Large intestine (tissue), 3 donors: ENCODE data around the gene KRTAP17-1. TPM values are rescaled to one million over a fixed set of nuclear protein-coding genes. Genes with fewer than 3 reads are reported as not detected.

Experiments
- DNase-seq, 2 donors: peaks; one replicate each; pipeline versions ENCODE4 v3.0.0 to v3.0.0-alpha.2; 2013
- H3K27ac ChIP-seq: one replicate; pipeline ENCODE4 v1.5.1; 2013; ENCODE audit warnings: low read length
- H3K27me3 ChIP-seq: 2 replicates; pipeline ENCODE4 v1.6.1; 2013; ENCODE audit warnings: low read length; ENCODE audit not compliant: control insufficient read depth, insufficient read depth
- H3K36me3 ChIP-seq: 2 replicates; pipeline ENCODE4 v1.6.1; 2013; ENCODE audit warnings: low read length; ENCODE audit not compliant: control insufficient read depth, insufficient read depth
- H3K4me1 ChIP-seq: one replicate; pipeline ENCODE4 v1.6.1; 2013; ENCODE audit warnings: low read length; ENCODE audit not compliant: control insufficient read depth, insufficient read depth
- H3K4me3 ChIP-seq: one replicate; pipeline ENCODE4 v1.5.1; 2013; ENCODE audit warnings: low read length
- H3K9me3 ChIP-seq: one replicate; pipeline ENCODE4 v1.6.1; 2013; ENCODE audit warnings: mild to moderate bottlenecking, low read depth, low read length, moderate library complexity; ENCODE audit not compliant: control insufficient read depth
- WGBS: methylation state at CpG from one replicate; pipeline ENCODE4 v1.1.5; 2013; ENCODE audit warnings: low lambda C conversion rate; ENCODE audit not compliant: insufficient coverage; 5-methylcytosine and 5-hydroxymethylcytosine counted together
- polyA plus RNA-seq: library from polyadenylated mRNA; unstranded; fragments of 120-200 nt; gene quantifications from one replicate; pipeline ENCODE4 v1.2.1, GENCODE V29; 2013

Gene KRTAP17-1
- polyA plus RNA-seq, 1 donor = 0.07 TPM

DNA sequence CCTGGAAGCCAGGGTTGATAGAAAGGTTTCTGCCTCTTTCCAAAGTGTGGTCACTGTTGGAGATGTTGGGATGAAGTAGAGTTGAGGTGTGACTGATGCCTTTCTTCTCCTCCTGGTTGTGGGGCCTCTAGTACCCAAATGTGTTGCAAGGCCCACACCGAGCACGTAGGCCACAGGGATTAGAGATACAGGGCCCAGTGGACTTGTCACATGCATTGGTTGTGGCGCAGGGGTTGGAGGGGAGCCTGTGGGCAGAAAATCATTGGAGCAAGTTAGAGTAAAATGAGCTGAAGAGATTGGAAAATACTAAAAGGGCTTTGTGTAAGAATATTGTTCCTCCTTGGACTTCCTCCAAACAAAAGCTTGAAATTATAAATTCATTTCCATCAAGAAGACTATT, 30.5 kb upstream of the KRTAP17-1 start:
- Histone ChIP-seq H3K4me1 (no peaks in the 10 kb centered on the region), H3K4me3 (no peak overlapping the region), H3K27ac (no peak overlapping the region), H3K36me3 (no peaks in the 10 kb centered on the region), H3K9me3 (peaks cover 3% of the 10 kb centered on the region), H3K27me3 (peaks cover 3% of the 10 kb centered on the region)
- no peak for DNase-seq
- no CpG with 5 or more reads among the region's 3 CpGs for WGBS

GRCh38 chr17:41343029-41343428, 27.5 kb upstream of the KRTAP17-1 start:
- Histone ChIP-seq H3K4me3 (no peak overlapping the region), H3K4me1 (no peaks in the 10 kb centered on the region), H3K27ac (no peak overlapping the region), H3K36me3 (no peaks in the 10 kb centered on the region), H3K9me3 (peaks cover 3% of the 10 kb centered on the region), H3K27me3 (peaks cover 3% of the 10 kb centered on the region)
- no peak for DNase-seq
- no CpG with 5 or more reads among the region's 3 CpGs for WGBS

GRCh38 chr17:41340934-41341861, 25.7 kb upstream of the KRTAP17-1 start:
- Histone ChIP-seq H3K36me3 (no peaks in the 10 kb centered on the region), H3K27me3 (peaks cover 9% of the 10 kb centered on the region), H3K4me1 (no peaks in the 10 kb centered on the region), H3K9me3 (peaks cover 3% of the 10 kb centered on the region), H3K4me3 (no peak overlapping the region), H3K27ac (no peak overlapping the region)
- WGBS = 80% methylated on average over 2 of the region's 7 CpGs
- no peak for DNase-seq

- no peak overlapping the region for H3K27ac ChIP-seq
- H3K9me3 ChIP-seq = peaks cover 3% of the 10 kb centered on the region
- no peak overlapping the region for H3K4me3 ChIP-seq
- no peak for DNase-seq
- H3K36me3 ChIP-seq = no peaks in the 10 kb centered on the region
- H3K4me1 ChIP-seq = no peaks in the 10 kb centered on the region
- WGBS = no CpG with 5 or more reads among the region's 3 CpGs
- H3K27me3 ChIP-seq = peaks cover 9% of the 10 kb centered on the region
Observed at GRCh38 chr17:41340494-41340893, 25.0 kb upstream of the KRTAP17-1 start.

GRCh38 chr17:41339571-41340172, 24.2 kb upstream of the KRTAP17-1 start:
- no peaks in the 10 kb centered on the region for H3K36me3 ChIP-seq
- no peaks in the 10 kb centered on the region for H3K4me1 ChIP-seq
- H3K4me3 ChIP-seq = no peak overlapping the region
- DNase-seq = no peak
- 80% methylated on average over 1 of the region's 2 CpGs for WGBS
- H3K27me3 ChIP-seq = peaks cover 9% of the 10 kb centered on the region
- peaks cover 3% of the 10 kb centered on the region for H3K9me3 ChIP-seq
- no peak overlapping the region for H3K27ac ChIP-seq

- Histone ChIP-seq H3K36me3 (no peaks in the 10 kb centered on the region), H3K27me3 (peaks cover 9% of the 10 kb centered on the region), H3K4me3 (no peak overlapping the region), H3K9me3 (peaks cover 3% of the 10 kb centered on the region), H3K27ac (no peak overlapping the region), H3K4me1 (no peaks in the 10 kb centered on the region)
- no peak for DNase-seq
- 86% methylated on average over 1 of the region's 5 CpGs for WGBS
Observed at GRCh38 chr17:41338961-41339485, 23.5 kb upstream of the KRTAP17-1 start.

DNA sequence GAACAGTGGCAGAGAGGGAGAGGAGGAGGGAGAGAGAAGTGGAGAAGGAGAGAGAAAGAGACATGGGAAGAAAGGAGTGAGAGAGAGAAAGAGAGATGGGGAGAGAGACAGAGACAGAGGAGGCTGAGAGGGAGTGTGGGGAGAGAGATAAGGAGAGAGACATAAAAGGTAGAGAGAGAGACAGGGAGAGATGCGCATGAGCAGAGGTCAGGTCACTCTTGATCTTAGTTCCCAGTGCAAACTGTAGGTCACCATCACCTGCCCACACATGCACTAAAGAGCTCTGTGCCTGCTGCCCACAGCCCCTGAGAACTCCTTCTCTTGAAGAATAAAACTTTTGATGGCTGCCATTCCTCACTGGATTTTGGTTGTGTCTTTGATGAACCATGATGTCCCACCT, 20.2 kb upstream of the KRTAP17-1 start:
- DNase-seq = no peak
- Histone ChIP-seq H3K27ac (no peak overlapping the region), H3K4me3 (no peak overlapping the region), H3K9me3 (no peaks in the 10 kb centered on the region), H3K36me3 (no peaks in the 10 kb centered on the region), H3K27me3 (peaks cover 6% of the 10 kb centered on the region), H3K4me1 (no peaks in the 10 kb centered on the region)
- no CpG with 5 or more reads among the region's 1 CpG for WGBS

DNA sequence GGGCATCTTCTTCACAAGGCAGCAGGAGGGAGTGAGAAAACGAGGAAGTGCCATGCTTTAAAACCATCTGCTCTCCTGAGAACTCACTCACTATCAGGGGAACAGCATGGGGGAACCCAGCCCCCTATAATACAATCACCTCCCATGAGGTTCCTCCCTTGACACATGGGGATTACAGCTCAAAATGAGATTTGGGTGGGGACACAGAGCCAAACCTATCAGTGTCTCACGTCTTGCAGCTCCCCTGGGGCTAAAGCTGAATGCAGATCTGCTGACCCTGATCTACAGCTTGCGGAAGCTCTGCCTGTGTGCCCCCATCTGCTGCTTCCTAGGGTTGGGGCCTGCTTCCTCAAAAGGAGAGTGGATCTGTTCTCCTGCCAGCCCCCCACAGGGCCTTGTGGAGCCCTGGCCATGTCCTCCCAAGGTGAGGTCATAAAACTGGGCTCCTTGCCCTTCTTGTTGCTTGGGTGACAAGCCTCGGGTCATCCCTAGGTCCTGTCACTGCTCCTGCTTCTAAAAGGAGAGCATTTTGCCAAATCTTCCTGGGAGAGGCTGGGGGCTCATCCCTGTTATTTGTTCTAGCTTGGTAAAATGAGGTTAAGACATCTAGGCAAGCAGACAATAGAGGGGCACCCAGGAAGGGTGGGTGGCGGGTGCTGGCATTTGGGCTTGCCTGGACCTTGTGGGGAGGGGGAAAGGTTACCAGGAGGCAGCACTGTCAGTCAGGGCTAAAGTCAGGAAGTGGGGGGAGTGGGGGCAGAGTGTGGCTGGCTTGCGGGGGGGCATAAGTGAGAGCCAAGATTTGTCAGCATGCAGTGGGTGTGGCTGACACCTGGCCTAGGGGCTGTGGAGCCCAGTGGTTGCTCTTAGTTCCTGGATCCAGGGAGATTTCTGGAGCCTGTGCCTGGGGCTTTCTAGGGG, 19.1 kb upstream of the KRTAP17-1 start:
- Histone ChIP-seq H3K4me1 (no peaks in the 10 kb centered on the region), H3K27me3 (peaks cover 6% of the 10 kb centered on the region), H3K36me3 (no peaks in the 10 kb centered on the region), H3K27ac (no peak overlapping the region), H3K4me3 (no peak overlapping the region), H3K9me3 (no peaks in the 10 kb centered on the region)
- no CpG with 5 or more reads among the region's 6 CpGs for WGBS
- no peak for DNase-seq

DNA sequence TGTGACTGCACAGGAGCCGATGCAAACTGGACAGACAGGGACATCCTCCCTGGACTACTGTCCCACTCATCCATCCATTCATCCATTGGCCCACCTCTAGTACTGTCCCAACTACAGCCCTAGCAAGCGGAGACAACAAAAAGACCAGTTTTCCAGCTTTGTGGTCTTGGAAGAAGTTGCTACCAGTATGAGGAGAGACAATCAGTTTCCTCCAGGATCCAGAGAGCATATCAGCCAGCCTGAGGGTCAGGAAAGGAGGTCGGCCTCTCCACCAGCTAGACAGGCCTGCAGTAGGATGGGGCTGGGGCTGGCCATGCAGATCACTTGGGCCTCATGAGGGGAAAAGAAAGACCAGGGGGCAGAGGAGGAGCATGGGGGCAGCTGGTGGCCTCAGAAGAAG, 18.3 kb upstream of the KRTAP17-1 start:
- no CpG with 5 or more reads among the region's 3 CpGs for WGBS

GRCh38 chr17:41333098-41333497, 17.6 kb upstream of the KRTAP17-1 start:
- no peaks in the 10 kb centered on the region for H3K9me3 ChIP-seq
- no peaks in the 10 kb centered on the region for H3K4me1 ChIP-seq
- no peak overlapping the region for H3K4me3 ChIP-seq
- H3K27me3 ChIP-seq = peaks cover 6% of the 10 kb centered on the region
- no peak overlapping the region for H3K27ac ChIP-seq
- no peaks in the 10 kb centered on the region for H3K36me3 ChIP-seq
- WGBS = no CpG with 5 or more reads among the region's 5 CpGs
- no peak for DNase-seq

More for the DNA sequence above, 18.3 kb upstream of the KRTAP17-1 start:
- H3K27ac ChIP-seq = no peak overlapping the region
- H3K4me1 ChIP-seq = no peaks in the 10 kb centered on the region
- no peaks in the 10 kb centered on the region for H3K36me3 ChIP-seq
- DNase-seq = no peak
- no peak overlapping the region for H3K4me3 ChIP-seq
- peaks cover 6% of the 10 kb centered on the region for H3K27me3 ChIP-seq
- H3K9me3 ChIP-seq = no peaks in the 10 kb centered on the region
